GM19455 (cell line): ENCODE results near the gene GIPR.
"Not testable (repeated sequence)": the region's sequence is repeated elsewhere in the genome, so short reads cannot be mapped to it uniquely, and the experiment has no call there.

Experiments used
- ATAC-seq: cut with Tn5 transposase; IDR thresholded peaks from one replicate; pipeline ENCODE4 v1.9.1; 2021; ENCODE audit not compliant: unreplicated experiment

GIPR gene

GRCh38 chr19:45667620-45668341 lies at the start of gene GIPR:
TSS of gene GIPR (plus strand) at chr19:45668221. CDS start at chr19:45669521, 1,300 bp downstream.
- ATAC-seq = no peak

- ATAC-seq = no peak
Observed at GRCh38 chr19:45621389-45621788, 46.6 kb upstream of the GIPR start.

GRCh38 chr19:45621976-45622503 lies 46.0 kb upstream of the GIPR start:
- no peak for ATAC-seq

GRCh38 chr19:45623984-45624383 lies 44.0 kb upstream of the GIPR start:
- no peak for ATAC-seq

GRCh38 chr19:45628219-45628618 lies 39.8 kb upstream of the GIPR start:
- not testable (repeated sequence) for ATAC-seq

GRCh38 chr19:45629704-45630103 lies 38.3 kb upstream of the GIPR start:
- no peak for ATAC-seq

- ATAC-seq = no peak
Observed at GRCh38 chr19:45630463-45630862, 37.6 kb upstream of the GIPR start.

- no peak for ATAC-seq
Observed at GRCh38 chr19:45632468-45633196, 35.4 kb upstream of the GIPR start.

- ATAC-seq = no peak
Observed at GRCh38 chr19:45636275-45636674, 31.7 kb upstream of the GIPR start.

GRCh38 chr19:45636902-45637301 lies 31.1 kb upstream of the GIPR start:
- ATAC-seq = no peak

- ATAC-seq = no peak
Observed at GRCh38 chr19:45637890-45638667, 29.9 kb upstream of the GIPR start.

- ATAC-seq = no peak
Observed at GRCh38 chr19:45638930-45639729, 28.9 kb upstream of the GIPR start, which contains the start of gene EML2. TSS of gene EML2 (minus strand) at chr19:45639397. CDS start at chr19:45639376, 21 bp downstream.

- no peak for ATAC-seq
Observed at GRCh38 chr19:45640849-45641273, 27.2 kb upstream of the GIPR start.

GRCh38 chr19:45641274-45642105 lies 26.5 kb upstream of the GIPR start:
- no peak for ATAC-seq

GRCh38 chr19:45643024-45643926 lies 24.7 kb upstream of the GIPR start:
- ATAC-seq = no peak

- no peak for ATAC-seq
Observed at GRCh38 chr19:45643927-45644771, 23.9 kb upstream of the GIPR start.

- ATAC-seq = no peak
Observed at GRCh38 chr19:45645068-45645630, 22.9 kb upstream of the GIPR start.
